ENCODE measurements around the gene ARFIP1. TPM values are rescaled to one million over a fixed set of nuclear protein-coding genes. Genes with fewer than 3 reads are reported as not detected.
"Not testable (repeated sequence)": the region's sequence is repeated elsewhere in the genome, so short reads cannot be mapped to it uniquely, and the experiment has no call there.

ARFIP1 gene
- total RNA-seq, 1 donor from 2014 or later = 37.2 TPM

DNA sequence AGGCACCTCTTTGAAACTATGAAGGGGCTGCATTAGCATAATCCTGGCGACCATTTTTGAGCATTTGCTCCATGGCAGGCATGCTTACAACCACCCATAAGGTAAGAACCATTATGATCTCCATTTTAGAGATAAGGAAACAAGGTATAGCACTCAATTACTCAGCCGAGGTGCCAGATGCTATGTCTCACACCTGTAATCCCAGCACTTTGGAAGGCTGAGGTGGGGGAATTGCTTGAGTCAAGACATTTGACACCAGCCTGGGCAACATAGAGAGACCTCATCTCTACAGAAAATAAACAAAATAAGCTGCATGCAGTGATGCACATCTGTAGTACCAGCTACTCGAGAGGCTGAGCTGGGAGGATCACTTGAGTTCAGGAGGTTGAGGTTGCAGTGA lies 43.8 kb upstream of the ARFIP1 start:
- DNase-seq (no peak), ATAC-seq (no peak)
- no peak overlapping the region for H3K27ac ChIP-seq
- H3K4me1 ChIP-seq = no peaks in the 10 kb centered on the region
- no peaks in the 10 kb centered on the region for H3K27me3 ChIP-seq (ENCODE audit: low read depth)
- H3K9me3 ChIP-seq = no peaks in the 10 kb centered on the region
- intact Hi-C loops (cut with DNase I) = no loop called here
- no peaks in the 10 kb centered on the region for H3K36me3 ChIP-seq
- TF ChIP-seq CTCF (IDR thresholded peaks at IDR 0.05) = no peak
- H3K4me3 ChIP-seq = no peak overlapping the region

- DNase-seq (no peak), ATAC-seq (no peak)
- no peaks in the 10 kb centered on the region for H3K9me3 ChIP-seq
- H3K27me3 ChIP-seq (ENCODE audit: low read depth) = no peaks in the 10 kb centered on the region
- H3K4me3 ChIP-seq = no peak overlapping the region
- intact Hi-C loops (cut with DNase I) = no loop called here
- no peaks in the 10 kb centered on the region for H3K36me3 ChIP-seq
- no peak overlapping the region for H3K27ac ChIP-seq
- no peaks in the 10 kb centered on the region for H3K4me1 ChIP-seq
- TF ChIP-seq CTCF (IDR thresholded peaks at IDR 0.05) = no peak
These were observed 40.9 kb upstream of the ARFIP1 start for GRCh38 chr4:152738827-152739226.

DNA sequence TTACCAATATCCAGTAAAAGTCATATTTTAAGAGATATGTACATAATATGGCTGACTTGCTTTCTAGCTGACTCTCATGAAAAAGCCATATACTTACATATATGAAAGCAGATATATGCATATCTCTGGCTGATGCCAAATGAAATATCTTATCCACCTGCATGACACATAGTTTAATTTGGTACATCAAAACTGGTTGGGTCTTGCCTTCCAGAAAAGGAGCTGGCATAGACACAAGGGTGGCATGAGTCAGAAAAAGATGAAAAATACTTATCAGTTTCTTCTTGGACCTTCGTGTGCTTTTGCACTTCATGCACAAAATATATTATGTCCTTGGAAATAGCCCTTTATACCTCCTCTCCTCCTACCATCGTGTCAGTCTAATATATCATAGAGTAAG lies 32.3 kb upstream of the ARFIP1 start:
- intact Hi-C loops (cut with DNase I) = no loop called here
- Histone ChIP-seq H3K4me1 (no peaks in the 10 kb centered on the region), H3K27me3 (ENCODE audit: low read depth) (no peaks in the 10 kb centered on the region), H3K9me3 (no peaks in the 10 kb centered on the region), H3K36me3 (no peaks in the 10 kb centered on the region), H3K4me3 (no peak overlapping the region), H3K27ac (no peak overlapping the region)
- no peak for TF ChIP-seq CTCF (IDR thresholded peaks at IDR 0.05)
- DNase-seq = no peak
- ATAC-seq = no peak

- H3K27ac ChIP-seq = no peak overlapping the region
- H3K36me3 ChIP-seq = no peaks in the 10 kb centered on the region
- H3K4me3 ChIP-seq = no peak overlapping the region
- no peaks in the 10 kb centered on the region for H3K27me3 ChIP-seq (ENCODE audit: low read depth)
- intact Hi-C loops (cut with DNase I) = no loop called here
- H3K9me3 ChIP-seq = no peaks in the 10 kb centered on the region
- DNase-seq (no peak), ATAC-seq (no peak)
- TF ChIP-seq CTCF (IDR thresholded peaks at IDR 0.05) = no peak
- no peaks in the 10 kb centered on the region for H3K4me1 ChIP-seq
These were observed 31.1 kb upstream of the ARFIP1 start for GRCh38 chr4:152748619-152749018.

DNA sequence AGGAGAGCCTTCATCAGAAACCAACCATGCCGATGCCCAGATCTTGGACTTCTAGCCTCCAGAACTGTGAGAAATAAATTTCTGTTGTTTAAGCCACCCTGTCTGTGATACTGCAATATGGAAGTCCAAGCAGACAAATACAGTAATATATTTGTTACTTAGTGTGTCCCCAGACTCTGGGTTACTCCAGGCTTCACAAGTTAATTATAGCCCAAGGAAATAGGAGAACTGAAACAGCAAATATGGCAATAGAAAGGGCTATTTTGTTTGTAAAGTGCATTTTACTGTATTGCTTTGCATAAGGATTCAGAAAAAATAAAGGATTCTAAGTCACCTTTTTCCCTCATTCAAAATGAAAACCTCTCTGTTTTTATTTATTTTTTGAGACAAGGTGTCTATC lies 16.0 kb upstream of the ARFIP1 start:
- Histone ChIP-seq H3K4me1 (no peaks in the 10 kb centered on the region), H3K4me3 (no peak overlapping the region), H3K27ac (no peak overlapping the region), H3K36me3 (no peaks in the 10 kb centered on the region), H3K27me3 (ENCODE audit: low read depth) (no peaks in the 10 kb centered on the region), H3K9me3 (no peaks in the 10 kb centered on the region)
- intact Hi-C loops (cut with DNase I) = no loop called here
- no peak for TF ChIP-seq CTCF (IDR thresholded peaks at IDR 0.05)
- no peak for DNase-seq
- ATAC-seq = no peak

GRCh38 chr4:152765069-152765737 lies 14.6 kb upstream of the ARFIP1 start:
- H3K36me3 ChIP-seq; H3K27me3 ChIP-seq (ENCODE audit: low read depth); intact Hi-C loops (cut with DNase I); H3K4me1 ChIP-seq; H3K4me3 ChIP-seq; H3K9me3 ChIP-seq; H3K27ac ChIP-seq; DNase-seq; ATAC-seq: not testable (repeated sequence)

All from lower lobe of right lung (tissue), 2 donors.